MM.1S (cell line): ENCODE data around the gene RIN2.

Experiments
- EZH2phosphoT487 ChIP-seq: fragments of 300-600 bp; sonication (generic); IDR thresholded peaks from 2 replicates; pipeline ENCODE4 v1.6.1; 2018; ENCODE audit warnings: antibody characterized with exemption, low read length
- TF ChIP-seq, protein P1 (sequence below): fragments of 300-600 bp; sonication (generic); IDR thresholded peaks from 2 replicates; pipeline ENCODE4 v1.5.1; 2016; ENCODE audit warnings: antibody characterized with exemption, low read length, mixed read lengths

DNA sequence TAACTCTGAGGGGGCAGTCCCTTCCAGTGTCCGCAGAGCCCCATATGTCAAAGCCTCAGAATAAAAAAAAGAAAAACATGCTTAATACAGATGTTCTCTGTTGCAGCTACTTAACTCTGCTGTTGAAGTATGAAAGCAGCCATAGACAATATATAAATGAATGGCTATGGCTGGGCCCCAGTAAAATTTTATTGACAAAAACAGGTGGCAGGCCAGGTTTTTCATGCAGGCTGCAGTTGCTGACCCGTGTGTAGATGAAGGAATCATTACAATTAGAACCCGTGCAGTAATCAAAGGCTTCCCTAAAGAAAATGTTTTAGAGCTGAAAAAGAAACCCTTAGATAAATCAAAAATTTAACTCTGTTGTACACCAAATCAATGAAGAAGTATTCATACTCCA lies 13.0 kb upstream of the RIN2 start:
- TF ChIP-seq, protein P1, sequence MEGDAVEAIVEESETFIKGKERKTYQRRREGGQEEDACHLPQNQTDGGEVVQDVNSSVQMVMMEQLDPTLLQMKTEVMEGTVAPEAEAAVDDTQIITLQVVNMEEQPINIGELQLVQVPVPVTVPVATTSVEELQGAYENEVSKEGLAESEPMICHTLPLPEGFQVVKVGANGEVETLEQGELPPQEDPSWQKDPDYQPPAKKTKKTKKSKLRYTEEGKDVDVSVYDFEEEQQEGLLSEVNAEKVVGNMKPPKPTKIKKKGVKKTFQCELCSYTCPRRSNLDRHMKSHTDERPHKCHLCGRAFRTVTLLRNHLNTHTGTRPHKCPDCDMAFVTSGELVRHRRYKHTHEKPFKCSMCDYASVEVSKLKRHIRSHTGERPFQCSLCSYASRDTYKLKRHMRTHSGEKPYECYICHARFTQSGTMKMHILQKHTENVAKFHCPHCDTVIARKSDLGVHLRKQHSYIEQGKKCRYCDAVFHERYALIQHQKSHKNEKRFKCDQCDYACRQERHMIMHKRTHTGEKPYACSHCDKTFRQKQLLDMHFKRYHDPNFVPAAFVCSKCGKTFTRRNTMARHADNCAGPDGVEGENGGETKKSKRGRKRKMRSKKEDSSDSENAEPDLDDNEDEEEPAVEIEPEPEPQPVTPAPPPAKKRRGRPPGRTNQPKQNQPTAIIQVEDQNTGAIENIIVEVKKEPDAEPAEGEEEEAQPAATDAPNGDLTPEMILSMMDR = no peak
- no peak for TF ChIP-seq EZH2phosphoT487
